Stimulated activated CD4-positive, alpha-beta T cell treated with anti-CD3 and anti-CD28 coated beads, Interleukin-1b, Interleukin-23, amount 100 ng/mL, for 4 hours (primary cell): ENCODE measurements around the gene TSPAN4.

Experiments used
- DNase-seq, 2 donors: peaks; one replicate each; pipeline ENCODE4 v3.0.0-alpha.2; 2020; ENCODE audit warnings: low read depth in 2 of 2

The TSPAN4 gene

DNA sequence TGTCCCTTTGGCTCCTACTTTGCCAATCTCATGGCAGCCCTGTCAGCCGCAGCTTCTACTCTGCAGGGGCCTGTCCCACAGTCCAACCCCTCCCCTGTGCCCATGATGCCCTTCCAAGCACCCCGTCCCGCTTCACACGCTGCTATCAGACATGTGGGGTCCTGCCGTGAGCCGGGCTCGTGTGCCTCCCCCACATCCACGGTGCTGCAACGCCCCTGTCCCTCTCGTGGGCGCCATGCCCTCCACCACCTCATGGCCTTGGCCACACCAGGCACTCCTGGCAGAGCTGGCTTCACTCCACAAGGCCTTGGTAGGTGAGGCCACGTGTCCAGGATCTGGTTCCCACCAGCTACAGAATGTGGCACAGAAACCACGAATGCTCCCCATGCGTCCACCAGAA, 44.9 kb downstream of the TSPAN4 start:
- DNase-seq: no peak

DNA sequence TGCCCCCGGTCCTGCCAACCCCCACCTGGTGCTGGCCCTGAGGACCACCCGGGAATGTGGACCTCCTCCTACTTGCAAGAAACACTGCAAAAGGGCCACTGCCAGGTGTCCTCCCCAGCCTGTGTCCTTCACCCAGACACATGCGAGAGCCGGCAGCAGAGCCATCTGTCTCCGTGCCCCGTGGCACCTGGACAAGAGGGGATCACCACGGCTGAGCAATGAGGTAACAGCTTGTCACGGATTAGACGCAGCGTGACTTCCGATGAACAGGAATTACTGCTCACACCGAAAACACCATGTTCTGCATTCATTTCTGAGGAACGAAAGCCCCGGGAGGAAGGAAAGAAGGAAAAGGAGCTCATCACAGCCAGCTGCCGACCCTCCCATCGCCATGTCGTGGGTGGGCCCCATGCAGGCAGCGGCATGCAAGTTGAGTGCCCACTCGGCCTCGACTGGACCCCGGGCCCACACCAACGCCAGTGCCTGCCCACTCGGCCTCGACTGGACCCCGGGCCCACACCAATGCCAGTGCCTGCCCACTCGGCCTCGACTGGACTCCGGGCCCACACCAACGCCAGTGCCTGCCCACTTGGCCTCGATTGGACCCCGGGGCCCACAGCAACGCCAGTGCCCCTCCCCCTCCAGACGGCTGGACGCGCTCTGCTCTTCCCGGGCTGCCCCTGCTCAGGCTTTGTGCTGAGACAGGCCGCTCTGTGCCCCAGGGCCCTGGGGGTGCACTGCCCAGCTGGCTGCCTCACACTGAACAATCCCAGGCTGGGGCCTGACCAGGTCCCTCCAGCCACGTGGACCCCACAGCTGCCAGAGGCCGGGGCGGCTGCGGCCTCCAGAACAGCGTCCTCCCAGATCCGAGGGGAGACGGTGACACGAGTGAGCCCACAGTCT, 45.9 kb downstream of the TSPAN4 start:
- DNase-seq: no peak

DNA sequence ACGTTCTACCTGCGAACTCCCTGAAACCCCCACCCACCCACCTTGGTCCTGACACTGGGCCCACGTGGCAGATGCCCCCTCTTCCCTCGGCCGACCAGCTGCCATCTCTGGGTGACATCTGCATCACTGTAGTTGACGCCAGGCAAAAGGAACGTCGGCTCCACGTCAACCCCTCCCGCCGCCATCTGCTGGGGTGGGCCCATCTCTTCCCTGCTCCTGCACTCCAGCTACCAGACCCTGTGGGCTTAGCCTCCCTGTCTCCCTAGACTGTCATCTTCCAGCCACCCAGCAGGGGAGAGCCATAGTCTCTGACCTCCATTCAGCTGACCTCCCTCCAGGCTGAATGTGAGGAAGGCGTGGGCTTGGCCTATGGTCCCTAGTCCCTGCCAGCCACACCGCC, 46.6 kb downstream of the TSPAN4 start:
- no peak for DNase-seq

DNA sequence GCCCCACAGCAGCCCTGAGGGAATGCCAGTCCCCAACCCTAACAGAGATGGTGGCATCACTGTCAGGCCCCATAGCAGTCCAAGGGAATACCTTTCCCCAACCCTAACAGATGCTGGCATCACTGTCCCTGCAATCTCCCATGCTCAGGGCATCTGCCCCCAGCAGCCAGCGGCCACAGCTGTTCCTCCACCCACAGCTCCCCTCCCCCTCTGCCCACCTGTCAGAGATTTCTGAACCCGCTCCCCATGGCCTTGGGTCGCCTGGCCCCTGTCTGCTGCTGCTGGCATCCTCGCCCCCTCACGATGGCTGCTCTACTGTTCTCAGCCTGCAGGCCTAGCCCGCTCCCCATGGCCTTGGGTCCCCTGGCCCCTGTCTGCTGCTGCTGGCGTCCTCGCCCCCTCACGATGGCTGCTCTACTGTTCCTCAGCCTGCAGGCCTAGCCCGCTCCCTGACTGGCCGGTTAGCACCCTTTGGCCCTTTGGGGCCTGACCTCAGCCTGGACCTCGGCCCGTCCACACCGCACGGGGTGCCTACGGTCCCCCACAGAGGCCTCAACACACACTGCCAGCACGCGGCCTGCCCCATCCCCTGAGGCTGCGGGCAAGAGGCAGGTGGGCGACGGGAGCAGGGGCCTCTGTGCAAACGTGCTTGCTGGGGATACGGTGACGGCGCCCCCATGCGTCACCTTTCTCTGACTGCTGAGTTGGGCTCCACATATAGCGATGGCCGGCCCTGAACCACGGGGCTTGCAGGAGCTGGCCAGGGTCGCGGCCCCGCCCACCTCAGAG, 47.2 kb downstream of the TSPAN4 start:
- DNase-seq: no peak

DNA sequence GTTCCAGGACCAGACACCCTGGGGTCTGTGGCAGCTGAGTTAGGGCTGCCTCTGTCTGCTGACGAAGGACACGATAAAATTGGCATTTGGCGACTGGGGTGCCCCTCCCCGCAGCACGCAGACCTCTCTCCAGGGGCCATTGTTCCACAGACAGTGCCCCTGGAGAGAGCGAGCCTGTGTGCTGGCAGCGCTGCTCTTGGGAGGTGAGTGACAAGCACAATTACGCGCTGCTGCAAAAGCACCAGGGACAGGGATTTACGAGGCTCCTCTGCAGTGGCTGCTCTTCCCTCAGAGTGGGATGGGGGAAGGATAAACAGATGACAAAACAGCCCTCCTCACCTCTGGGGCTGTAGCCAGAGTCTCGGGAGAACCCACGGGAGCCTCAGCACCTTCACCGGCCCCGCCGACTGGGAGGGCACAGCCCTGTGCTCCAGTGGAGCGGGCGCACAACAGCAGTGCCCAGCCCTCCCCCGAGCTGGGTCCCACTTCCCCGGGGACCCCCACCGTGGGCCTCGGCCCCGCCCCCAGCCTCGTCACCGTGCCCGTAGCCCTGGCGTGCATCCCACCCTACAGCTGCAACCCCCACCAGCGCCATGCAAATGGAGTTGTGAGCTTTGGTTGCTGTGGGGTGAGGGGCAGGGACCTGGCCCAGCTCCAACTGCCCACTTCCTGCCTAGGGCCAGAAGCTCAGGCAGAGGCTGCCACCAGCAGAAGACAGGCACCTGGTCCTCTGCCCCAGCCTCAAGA, 48.3 kb downstream of the TSPAN4 start:
- DNase-seq: no peak

DNA sequence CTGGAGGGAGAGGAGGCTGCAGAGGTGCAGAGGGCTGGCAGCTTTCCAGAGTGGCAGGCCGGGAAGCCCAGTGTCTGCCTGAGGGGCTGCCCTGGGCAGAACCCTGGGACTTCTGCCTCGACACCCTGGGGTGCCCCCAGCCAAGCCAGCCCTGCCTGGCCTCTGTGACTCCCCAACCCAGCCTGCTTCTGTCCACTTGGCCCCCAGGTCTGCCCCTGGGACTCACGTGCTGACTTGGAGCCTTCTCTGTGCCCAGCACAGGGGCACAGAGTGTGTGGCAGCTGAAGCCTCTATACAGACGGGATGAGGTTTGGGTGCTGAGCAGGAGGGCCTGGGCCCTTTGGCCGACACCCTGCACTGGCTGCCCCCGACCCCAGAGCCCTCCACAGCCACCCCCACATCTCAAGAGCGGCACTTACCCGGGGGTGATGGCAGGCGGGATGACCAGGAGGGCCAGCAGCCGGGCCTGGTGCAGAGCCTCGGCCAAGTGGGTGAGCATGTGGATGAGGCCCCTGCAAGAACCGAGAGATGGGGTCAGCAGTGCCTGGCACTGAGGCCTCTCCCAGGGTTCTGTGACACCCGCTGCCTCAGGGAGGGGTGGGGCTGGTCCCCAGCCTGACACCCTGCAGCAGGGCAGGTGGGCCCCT, 50.5 kb downstream of the TSPAN4 start:
- no peak for DNase-seq

DNA sequence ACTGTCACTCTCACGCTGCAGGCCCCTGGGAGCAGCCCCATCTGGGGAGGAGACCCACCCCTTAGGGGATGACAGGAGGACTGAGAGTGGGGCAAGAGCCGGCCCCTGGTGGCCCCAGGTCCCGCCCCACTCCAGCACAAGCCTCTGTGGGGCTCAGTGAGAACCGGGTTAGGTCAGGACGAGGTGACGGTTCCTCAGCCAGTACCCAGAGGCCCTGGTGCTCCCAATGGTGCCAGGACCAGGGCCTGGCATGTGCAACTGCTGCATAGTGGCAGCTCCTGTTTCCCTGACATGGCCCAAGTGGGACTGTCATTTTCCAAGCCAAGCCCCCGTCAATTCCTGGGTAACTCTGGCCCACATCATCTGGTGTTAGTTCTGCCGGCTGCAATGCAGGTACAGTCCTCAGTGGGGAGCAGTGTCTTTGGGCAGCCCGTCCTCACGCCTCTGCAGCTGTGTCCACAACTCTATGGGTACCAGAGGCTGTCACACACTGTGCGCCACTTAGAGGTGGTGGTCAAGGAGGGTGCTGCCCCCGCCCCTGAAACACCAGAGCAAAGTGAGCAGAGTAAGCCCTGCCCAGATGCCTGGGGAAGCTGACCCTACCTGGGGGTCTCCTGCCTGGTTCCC, 52.0 kb downstream of the TSPAN4 start:
- DNase-seq: no peak

DNA sequence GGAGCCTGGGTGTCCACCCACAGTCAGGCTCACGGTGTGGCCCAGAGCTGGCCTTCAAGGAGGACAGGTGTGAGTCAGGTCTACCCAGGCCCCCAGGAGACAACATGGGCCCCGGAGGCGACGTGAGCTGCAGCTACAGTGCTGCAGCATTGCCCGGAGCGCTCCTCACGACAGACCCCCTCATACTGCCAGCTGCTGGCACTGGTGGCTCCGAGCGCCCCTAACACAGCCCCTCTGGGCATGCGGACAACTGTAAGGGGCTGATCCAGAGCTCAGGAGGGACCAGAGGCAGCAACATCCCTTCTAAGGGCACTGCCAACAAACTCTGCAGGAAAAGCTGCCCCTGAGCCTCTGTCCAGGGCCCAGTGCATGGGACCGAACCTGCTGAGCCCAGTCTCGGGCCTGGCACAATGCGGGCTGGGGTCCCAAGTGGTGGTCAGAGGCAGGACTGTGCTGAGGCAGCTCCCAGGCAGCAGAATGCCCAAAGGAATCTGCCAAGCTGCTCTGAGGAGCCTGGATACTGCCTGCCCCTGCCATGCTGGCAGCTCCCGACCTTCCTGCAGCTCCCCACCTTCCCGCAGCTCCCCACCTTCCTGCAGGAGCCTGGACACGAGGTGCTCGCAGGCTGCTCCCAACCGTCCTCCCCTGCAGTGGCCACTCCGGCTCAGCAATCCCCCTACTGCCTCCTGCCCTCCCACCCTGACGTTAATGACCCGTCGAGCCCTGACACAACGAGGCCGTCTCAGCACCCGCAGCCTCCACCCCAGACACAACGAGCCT, 52.9 kb downstream of the TSPAN4 start:
- no peak for DNase-seq

DNA sequence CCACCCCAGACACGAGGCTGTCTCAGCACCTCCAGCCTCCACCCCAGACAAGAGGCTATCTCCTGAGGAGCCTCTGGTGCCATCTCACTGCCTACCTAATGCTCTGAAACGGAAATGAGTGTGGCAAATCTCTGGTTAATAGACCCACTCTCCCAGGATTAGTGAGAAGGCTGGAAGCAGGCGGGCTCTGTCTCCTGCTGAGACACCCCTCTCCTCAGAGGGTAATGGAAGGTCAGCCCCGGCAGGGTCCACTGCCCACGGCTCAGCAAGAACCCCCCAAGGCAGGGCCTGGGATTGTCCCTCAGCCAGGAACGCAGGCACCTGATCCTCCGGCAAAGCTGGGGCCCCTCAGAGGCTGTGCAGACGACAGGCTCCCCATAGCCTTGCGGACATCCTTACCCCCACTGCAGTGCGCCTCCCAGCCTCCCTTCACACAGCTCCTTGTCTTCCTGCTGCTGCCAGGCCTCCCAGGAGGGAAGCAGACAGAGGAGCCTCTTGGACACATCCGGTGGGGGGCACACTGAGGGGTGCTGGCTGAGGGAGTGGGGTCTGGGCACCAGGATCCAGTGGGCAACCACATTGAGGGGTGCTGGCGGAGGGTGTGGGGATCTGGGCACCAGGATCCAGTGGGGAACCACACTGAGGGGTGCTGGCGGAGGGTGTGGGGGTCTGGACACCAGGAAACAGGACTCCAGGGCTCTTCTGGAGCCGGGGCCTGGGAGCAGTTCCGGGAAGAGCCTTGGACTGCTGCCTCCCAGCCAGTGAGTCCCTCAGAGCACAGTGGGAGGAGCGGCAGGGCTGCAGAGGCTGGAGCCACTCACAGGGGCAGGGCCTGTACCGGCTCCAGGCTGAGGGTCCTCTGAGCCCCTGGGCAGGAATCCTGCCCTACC, 54.8 kb downstream of the TSPAN4 start:
- DNase-seq: no peak

DNA sequence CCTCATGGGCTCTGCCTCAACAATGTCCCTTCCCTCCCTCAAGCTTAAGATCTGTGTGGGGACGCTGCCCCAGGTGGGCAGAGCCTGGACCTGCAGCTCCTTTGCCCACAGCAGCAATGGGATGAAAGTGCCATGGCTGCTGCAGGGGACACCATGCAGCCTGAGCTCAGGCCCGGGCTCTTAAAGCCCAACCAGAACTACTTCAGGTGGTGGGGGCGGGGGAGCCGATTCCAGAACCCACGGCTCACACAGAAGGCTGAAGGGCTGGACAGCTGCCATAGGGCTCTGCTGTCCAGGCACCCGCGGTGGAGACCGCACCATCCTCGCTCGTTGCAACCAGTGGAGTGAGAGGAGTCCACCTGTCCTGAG, 55.5 kb downstream of the TSPAN4 start:
- no peak for DNase-seq

DNA sequence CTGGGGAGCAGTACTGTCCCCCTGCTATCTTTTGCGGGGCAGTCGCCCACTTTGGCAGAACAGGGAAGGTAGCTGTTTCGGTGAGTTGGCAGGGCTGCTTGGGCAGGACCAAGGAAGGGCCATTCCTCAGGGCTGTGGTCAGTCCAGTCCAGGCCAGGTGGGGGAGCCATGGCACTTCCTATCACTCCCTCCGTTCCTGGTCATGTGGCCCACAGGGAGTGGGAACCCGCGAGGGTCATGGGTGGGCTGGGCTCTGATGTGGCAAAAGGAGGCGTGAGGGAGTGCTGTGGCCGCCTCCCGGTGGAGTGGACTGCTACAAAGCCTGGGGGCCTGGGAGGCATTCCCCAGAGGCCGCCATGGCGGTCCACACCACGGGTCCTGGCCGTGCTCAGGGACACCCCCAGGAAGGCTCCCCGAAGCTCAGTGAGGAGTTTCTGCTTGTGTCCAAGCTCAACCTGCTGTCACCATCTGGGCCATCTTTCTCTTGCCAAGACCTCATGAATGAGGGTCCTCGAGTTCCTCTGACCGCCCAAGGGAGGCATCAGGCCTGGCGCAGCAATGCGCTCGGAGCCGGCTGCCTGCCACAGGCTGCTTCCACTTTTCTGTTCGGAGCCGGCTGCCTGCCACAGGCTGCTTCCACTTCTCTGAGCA, 56.0 kb downstream of the TSPAN4 start:
- no peak for DNase-seq

DNA sequence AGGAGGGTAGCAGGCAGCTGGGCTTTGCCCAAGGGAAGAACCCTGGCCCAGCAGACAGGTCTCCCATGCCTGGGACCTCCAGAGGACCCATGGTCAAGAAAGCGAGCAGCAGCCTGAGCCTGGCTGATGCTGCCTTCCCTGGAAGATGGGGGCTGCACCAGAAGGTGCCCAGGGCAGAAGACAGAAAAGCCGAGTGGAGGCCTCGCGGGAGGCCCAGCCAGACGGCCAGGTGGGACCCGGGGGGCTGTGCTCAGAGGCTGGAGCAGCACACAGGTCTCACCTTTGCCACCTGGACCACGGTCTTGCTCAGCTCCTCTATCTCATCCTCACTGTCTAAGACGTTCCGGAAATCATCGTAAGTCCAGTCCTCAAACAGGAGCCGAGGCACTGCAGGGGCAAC, 57.1 kb downstream of the TSPAN4 start:
- no peak for DNase-seq

DNA sequence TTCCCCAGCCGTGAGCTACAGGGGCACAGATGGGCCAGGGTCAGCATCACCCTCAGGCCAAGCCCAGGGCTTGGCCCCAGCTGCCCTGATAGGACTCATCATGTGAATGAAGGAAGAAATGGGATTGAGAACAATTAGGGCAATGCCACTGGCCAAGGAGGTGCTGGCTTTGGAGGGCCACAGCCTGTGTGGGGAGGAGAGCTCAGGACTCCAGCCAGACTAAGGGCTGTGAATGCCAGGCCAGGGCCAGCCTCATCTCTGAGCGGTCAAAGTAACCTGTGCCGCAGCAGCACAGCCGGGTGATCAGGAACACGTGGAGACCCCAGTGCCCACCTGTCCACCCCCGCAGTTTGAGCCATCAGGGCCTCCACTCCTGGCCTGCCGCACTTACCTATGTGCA, 57.9 kb downstream of the TSPAN4 start:
- no peak for DNase-seq

DNA sequence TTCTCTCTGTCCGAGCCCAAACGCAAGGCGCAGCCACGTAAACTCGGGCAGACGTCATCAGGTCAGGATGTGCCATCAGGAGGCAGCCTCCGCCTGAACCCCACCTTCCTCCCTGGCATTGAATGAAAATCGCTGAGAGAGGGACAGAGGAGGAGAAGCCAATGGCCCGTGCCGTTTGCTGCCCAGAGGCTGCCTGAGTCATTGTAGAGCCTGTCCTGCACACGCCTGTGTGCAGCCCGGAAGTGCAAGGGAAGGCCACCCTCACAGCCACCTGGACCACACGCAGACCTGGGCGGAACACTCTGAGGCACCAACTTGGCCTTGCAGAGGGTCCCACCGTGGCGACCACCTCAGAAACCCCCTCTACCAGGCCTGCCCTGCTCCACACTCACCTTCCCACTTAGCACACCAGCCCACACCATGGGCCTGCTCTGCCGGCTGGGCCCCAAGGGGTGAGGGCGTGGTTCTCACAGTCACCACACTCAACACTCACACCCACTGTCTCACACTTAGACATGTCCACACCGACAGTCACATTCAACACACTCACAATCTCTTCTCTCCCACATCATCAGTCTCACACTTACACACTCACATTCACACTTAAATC, 58.9 kb downstream of the TSPAN4 start:
- DNase-seq: no peak

DNA sequence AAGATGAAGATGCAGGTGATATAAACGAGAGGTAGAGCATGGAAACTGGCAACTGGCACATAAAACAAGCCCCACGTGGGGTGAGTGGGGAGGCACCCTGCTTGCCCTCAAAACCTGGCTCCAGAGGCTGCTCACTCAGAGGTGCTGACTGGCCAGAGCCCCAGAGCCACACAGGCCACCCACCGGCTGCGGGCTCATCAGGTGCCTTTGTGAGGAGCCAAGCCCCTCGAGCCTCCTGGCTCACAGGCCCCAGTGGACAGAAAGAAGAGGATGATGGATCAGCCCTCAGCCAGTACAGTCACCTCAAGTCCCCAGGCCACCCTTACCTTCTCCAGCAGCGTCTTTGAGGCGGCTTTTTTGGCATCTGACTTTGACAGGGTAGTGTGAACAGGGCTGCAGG, 61.7 kb downstream of the TSPAN4 start:
- no peak for DNase-seq

DNA sequence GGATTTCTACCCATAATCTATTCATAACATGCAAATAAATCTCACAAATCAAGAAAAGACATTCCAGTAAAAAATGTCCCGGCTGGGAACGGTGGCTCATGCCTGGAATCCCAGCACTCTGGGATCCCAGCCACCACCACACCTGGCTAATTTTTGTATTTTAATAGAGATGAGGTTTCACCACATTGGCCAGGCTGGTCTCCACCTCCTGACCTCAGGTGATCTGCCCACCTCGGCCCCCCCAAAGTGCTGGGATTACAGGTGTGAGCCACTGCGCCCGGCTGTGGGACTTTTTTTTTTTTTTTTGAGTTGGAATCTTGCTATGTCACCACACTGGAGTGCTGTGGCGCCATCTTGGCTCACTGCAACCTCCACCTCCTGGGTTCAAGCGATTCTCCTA, 63.3 kb downstream of the TSPAN4 start:
- no peak for DNase-seq

DNA sequence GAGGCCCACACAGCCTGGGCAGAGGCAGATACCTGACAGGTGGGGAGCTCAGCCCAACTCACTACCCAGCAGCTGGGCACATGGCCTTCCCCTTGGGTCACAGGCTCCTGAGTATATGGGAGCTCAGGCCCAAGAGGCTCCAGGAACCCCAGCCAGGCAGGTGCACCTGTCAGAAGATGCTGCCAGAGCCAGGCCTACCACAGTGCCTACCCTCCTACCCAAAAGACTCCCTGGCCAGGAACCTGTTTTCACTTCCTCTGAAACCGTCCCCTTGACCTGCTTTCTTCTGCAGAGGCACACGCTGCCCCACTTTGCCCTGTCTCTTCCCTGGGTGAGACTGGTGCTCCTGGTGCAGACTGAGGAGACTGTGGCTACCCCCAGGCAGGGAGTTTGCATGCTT, 65.0 kb downstream of the TSPAN4 start:
- no peak for DNase-seq

DNA sequence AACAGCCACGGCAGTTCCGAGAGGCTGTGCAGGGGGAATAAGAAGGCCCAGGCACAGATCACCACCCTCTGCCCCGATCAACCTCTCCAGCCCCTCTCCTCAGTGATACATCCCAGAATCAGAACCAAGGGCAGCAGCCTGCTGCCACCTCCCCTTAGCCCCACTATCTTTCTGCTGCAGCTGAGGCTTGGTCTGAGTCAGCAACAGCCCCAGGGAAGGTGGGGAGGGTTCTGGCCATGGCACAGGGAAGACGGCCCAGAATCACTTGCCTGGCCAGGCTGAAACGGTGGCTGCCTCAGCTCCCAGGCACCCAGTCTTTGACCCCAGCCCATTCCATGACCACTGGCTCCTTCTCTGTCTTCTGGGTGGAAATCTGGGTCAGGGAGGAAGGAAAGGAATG, 65.6 kb downstream of the TSPAN4 start:
- no peak for DNase-seq

DNA sequence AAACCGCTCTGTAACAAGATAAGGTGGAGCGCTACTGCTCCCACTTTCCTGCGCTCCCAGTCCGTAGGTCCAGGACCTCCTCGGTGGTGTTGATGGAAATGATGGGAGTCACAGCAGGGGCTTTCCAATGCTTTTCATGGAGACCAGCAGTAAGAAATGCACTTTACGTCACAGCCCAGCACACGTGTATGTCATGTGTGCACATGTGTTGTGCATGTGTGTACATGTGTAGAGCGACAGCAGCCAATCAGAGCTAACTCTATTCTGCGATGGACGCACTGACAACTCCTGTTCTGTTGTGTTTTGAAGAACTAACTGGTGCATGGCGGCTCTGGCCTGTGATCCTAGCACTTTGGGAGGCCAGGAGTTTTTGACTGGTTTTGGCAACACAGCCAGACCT, 66.8 kb downstream of the TSPAN4 start:
- DNase-seq: no peak
